ENCODE measurements around the gene PRDM16.

The PRDM16 gene

DNA sequence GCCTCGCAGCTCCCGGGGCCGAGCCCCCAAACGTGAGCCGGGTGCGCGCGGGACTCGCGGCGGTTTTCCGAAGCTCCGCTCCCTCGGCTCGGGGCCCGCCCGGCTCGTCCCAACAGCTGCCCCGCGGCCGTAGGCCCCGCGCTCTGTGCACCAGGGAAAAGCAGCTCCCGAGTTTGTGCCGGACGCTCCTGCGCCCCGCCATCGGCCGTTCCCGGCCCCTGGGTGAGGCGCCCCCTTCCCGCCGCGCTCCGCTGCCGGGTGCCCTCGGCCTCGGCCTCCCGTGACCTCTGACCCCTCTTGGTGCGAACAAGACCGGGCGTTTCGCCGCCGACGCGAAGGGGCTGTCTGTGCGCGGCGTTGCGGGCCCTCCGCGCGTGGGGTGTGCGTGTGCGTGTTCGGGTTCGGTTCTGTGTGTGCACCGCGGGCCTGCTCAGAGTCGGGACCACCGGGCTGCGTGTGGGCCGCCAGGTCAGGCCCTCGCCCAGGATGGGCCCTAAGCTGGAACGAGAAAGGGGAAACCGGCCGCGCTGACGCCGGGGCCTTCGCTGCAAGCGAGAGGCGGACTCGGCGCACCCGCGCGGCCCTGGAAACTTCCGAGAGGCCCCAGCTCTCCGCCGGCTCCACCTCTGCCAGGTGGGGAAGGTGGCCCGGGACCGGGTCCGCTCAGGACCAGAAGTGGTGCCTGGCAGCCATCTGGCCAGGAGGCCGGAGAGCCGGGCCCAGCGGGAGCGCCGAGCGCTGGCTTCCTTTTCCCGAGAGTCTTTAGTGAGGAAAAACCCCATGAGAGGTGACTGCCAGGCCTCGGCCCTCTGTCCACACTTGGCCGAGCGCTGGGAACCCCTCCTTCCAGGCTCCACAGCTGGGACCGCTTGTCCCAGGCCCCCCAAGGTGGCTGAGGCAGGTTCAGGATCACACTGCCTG, 1.9 kb downstream of the PRDM16 start:
- DNase-seq, result no peak

DNA sequence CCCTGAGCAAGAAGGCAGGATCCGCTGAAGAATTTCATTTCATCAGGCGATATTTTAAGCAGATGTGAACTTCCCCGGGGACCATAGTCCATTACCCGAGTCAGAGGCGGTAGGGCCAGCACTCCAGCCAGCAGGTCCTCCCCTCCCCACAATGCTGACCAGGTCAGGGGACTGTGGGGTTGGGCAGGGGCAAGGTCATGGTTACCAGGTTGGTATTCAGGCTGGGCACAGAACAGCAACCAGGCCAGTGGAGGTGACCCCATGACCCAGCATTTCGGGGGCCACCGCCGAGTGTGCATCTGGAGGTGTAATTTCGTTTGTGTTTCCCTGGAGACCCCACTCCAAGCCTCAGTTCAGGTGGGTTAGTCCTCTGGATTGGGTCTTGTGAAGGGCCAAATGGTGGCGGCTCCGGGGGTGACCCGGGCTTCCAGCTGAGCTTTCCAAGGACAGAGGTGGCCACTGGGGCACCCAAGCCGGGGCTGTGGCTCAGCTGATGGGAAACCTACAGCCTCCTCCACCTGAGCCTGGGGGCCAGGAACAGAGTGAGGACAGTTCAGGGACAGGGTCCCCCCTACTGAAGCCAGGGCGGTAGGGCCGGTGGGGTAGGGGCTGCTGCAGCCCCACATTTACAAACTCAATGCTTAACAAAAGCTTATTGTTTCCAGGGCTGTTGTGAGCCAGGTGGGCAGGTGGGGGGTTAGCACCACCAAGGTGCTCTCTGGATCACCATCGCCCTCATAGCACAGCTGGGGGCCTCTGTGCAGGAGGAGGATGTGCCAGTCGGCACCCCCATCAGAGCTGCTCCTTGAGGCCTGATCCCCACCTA, 2.8 kb downstream of the PRDM16 start:
- DNase-seq, result no peak

DNA sequence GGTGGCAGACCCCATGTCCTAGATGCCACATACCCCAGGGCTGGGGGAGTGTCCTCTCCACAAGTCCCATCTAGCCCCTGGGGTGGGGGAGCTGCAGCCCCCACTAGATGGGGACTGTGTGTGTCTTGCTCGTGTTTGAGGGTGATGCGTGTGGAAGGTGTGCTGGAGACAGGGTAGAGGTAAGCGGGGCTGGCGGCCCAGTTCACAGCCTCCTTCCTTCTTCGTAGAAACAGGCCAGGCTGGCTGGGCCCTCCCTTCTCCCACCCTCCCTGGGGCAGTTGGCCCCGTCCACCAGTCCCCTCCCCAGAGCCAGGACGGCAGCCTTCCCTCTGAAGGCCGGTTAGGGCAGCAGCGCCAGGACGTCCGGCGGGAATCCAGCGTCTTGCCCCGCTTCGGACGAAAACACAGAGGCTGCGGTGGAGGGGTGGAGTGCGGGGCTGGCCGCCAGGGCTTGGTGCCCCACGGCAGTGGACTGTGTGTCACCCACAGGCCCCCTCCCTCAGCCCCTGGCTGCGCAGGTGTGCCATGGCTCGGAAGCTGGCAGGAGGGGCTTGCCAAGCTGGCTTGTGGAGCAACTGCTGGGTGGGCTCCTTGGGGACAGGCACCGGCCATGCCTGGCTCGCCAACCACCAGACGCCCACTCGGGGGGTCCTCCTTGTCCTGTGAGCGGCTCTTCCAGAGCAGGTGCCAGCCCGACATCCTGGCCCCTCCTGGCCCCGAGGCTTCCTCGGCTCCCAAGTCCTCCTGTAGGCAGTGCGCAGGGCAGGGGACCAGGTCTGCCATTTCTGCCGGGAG, 3.6 kb downstream of the PRDM16 start:
- DNase-seq, result no peak

DNA sequence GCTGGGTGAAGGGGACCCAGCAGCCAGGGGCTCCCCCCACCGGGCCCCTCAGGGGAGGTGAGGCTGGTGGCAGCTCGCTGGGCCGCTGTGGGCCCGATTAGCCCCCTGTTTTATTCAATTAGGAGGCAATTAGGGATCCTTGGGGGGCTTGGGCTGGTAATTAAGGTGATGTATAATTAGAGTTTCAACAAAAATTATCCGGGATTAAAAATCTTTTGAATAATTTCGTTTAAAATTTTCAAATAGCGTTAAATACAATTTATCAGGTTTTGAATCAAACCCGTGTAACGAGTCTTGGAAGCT, 4.1 kb downstream of the PRDM16 start:
- DNase-seq, result no peak

DNA sequence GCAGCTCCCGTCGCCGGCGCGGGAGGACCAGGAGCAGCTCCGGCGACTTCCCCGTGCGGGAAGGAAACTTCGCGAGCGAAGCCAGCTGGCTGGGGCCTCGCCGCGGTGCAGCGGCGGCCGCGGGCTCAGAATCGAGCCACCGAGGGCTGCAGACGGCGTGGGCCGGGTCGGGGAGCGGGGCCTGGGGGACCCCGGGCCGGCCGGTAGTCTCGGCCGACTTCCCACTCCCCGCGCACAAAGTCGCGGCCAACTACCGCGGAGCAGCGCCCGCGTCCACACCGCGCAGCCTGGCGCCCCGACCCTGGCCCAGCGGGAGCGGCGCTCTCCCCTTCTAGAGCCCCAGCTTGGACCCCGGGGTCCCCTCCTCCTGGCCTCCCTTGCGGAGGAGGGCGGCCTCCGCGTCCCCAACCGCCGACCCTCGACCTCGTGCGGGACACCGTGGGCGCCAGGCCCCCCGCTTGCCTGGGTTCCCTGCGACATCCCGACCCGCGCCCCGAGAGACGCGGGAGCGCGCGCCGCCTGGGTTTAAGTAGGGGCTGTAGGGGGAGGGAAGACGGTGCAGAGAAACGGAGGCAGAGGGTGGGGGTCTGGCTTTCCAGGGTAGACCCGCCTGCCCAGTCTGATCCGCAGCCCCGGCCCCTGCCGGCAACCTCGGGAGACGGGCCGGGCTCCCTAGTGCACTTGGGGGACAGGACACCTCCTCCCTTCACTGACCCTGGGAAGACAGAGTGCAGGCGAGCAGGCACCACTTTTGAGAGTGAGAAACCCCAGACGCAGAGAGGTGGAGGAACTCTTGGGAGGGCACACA, 4.7 kb downstream of the PRDM16 start:
- DNase-seq, result no peak

DNA sequence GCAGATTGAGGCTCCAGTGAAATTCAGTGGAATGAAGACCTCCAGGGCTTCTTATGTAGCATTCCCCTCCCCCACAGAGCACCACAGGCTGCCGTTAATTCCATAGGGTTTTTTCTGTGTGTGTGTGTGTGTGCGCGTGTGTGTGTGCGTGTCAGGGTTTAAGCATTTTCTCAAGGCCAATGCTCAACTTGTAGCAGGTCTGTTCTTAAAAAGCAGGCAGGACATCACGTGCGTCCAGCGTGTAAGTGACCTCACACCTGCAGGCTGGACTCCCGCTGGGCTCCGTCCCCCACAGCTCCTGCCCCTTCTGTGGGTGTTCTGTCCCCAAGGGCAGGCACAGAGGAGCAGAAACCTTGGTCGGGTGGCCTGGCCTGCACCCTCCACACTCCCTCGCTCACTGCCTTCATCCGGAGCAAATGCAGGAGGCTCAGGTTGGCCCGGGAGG, 5.3 kb downstream of the PRDM16 start:
- no peak for DNase-seq

DNA sequence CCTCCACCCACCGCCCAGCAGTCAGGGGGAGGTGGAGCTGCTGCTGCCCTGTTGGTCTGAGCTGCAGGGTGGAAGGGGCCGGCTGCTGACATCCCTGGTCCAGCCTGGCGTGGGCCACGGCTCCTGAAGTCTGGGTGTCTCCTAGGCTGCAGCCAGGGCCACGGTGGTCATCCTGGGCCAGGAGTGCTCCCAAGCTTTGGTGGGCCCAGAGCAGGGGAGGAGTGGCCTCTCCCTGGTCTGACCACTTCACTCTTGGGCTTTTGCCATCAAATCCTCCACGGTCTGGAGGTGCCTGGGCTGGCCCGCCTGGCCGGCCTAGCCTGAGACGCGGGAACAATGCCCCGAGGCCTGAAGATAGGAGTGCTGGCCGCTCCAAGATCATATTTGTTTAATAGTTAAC, 5.8 kb downstream of the PRDM16 start:
- DNase-seq, result no peak

DNA sequence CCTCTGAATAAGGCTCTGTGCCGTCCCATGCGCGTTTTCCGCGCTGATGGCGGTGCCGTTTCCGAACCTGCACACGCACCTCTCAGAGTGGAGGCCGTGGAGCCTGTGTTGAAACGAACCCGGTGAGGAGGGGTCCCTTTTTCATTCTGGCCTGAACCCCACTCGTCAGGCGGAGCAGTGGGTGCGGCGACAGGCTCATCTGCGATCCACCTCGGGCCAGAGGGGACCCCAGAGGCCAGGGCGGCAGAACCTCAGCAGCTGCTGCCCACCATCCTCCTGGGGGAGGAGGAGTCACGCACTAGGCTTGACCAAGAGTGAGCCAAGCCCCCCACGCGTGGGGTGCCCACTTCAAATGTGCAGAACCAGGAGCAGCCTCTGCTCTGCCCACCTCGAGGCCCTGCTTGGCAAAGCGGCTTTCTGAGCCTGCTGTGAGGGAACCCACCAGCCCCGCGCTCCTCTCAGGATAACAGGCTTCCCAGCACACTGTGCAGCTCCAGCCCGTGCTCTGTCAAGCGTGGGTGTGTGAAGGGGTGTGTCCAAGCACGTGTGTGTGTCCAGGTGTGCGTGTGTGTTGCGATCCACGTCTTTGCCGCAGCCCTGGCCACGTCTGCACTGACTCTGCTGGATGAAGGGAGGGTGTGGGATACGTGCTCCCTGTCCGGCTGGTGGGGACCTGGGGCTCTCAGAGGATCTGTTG, 6.8 kb downstream of the PRDM16 start:
- DNase-seq, result no peak

DNA sequence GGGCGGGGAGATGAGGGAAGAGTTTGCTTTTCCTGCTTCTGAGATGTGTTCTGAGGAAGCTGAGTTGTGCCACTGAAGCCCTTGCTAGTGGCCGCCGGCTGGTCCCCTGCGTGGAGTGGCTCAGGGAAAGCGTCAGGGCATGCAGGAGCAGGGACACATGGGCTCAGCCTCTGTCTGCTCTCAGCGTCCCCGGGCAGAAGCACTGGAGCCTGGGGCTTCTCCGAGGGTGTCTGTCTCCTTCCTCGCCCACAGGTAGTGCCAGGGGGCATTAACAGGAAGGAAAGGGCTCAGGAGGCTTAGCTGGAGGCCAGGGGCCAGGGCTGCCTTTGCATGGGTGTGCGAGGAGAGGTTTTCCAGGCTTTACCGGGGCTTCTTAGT, 7.3 kb downstream of the PRDM16 start:
- DNase-seq, result no peak

DNA sequence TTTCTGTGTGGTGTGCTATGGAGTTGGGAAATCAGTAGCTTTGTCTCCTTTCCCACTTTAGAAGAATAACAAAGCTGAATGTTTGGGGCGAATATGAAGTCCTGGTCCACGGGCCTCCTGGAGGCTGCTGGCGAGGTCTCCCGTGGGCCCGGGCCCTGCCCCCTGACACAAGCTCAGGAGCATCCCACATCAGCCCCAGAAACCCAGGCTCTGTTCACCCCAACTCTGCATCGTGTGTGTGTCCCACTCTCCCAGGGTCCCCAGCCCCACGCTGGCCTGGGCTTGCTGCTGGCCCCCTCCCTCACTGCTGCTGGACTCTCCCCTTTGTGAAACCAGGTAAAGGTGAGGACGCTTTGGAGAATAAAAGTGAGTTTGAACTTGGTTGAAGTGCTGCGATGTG, 8.1 kb downstream of the PRDM16 start:
- DNase-seq, result no peak

DNA sequence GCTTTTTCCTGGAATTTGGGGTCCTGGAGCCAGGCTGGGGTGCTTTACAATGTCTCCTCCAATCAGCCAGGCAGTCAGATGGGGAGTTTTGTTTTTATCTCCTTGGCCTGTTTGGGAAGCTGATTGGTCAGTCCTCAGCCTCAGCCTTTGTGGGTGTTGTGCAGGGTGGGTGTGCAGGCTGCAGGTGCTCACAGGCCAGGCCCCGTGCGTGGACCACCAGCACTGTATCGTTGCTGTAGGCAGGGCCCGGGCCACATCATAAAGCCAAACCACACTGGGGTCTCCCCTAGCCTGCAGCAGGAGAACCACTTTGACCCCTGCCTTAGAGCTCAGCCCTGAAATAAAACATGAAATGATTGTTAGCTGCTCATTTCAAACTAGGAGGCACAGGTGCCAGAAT, 8.6 kb downstream of the PRDM16 start:
- no peak for DNase-seq

DNA sequence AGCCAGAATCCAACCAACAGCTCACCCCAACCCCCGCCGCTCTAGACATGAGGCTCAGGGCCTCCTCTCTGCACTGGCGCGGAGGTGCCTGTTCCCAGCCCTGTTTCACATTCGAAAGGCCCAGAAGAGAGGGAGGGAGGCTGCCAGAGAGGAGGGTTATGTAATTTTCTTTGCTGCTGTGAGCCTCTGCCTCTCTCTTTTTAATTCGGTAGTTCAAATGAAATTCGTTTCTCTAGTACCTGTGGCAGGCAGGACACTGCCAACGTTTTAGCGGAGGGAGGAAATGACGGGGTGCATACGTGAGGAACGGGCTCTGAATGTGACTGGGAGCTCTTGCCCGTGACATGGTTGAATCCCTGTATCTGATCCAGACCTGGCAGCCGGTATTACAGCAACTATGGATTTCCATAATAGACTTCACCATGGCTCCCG, 9.4 kb downstream of the PRDM16 start:
- DNase-seq, result no peak

DNA sequence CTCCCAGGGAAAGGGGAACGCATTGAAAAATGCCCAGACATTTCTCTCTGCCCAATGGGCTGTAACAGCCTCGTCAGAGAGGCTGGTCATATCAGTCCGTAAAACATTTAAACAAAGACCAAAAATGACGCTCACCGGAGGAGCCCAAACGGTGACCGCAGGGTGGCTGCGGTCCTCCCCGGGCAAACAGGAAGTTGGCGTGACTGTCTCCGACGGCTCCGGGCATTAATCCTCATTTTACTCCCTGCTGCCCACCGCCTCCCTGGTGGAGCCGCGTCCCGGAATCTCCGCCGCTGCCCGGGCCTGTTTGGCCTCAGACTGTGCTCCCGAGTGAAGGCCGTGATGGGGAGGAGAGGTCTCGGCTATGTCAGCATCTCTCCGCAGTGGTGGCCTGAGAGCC, 9.9 kb downstream of the PRDM16 start:
- no peak for DNase-seq

DNA sequence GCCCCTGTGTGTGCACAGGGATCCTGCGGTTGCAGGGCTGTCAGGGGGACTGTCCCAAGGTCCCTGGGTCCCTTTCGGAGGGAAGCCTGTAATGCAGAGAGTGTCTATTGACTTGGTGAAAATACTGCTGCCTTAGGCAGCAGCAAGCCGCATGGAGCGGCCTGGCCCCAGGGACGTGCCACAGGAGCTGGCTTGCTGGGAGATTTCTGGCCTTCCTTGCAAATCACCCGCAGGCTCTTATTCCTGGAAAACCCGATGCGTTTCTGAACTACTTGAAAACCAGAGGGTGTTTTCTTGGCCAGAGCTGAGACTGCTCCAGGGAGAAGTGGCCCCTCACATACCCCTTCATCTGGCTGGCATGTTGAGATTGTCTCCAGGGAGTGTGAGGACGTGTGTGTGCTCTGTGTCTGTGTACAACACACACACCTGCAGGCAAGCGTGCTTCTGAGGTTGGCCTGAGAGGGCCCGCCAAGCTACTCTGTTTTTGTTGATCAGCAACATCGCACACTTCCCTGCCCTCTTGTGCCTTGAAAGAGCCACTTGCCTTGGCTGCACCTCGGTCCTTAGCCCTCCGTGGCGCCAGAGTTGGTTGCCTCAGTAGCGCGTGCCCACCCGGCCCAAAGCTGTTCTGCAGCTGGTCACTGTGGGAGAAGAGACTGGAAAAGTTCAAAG, 10.5 kb downstream of the PRDM16 start:
- no peak for DNase-seq

DNA sequence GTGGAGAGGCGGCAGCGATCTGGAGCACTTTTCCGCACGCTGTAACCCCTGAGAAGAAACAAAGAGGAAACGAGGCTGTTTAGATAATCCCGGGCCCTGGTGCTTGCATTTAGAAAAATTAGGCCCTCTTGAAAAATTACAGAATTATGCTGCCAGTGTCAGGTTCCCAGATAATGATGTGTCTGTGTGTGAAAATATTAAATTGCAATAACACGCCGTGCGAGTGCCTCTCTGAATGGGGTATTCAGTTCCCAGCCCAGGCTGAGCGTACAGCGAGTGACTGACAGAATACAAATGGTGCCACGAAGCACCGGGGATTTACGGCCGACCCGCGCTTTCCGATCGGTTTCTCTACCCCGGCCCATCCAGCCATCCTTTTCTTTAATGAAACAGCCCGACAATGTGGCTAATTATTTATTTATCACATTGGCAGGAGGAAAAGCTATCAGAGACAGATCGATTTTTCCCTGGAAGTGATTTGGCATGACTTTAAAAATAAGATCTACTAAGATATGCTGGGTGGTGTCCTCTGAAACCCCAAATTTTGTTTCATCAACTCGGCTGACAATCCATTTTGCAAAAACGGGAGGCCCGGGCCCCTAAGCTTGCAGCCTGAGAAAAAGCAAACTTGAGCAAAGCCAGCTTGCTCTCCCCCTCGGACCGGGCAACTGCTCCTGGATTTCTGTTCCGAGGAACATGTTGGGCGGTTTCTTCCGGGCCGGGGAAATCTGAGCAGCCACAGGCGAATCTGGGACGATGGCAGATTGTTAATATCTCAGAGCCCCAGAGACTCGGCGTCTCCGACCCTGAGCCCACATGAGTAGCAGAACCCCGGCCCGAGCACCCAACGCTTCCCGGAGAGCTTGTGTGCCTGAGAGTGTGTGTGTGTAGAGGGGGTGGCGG, 11.3 kb downstream of the PRDM16 start:
- no peak for DNase-seq

DNA sequence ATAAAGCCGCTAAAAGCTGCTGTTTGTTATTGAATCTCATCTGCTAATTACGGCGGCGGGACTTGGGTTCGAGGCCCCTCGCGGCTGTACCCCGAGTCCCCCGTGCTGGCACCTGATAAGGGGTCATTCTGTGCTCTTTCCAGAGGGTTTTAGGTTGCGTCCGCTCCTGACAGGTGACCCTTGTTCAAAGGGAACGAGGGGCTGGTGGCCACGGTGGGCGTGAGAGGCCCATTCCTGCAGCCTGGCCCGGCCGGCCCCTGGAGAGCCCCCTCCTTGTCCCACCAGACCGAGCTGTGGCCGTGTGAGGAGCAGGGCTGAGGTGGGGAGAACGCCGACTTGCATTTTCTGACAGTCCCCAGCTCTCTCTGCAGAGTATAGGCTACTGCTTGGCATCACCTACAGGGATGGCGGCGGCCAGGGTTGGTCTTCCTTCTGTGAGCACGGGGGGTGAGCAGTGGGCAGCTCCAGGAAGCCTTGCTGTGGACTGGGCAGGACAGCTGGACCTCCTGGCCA, 12.2 kb downstream of the PRDM16 start:
- no peak for DNase-seq

DNA sequence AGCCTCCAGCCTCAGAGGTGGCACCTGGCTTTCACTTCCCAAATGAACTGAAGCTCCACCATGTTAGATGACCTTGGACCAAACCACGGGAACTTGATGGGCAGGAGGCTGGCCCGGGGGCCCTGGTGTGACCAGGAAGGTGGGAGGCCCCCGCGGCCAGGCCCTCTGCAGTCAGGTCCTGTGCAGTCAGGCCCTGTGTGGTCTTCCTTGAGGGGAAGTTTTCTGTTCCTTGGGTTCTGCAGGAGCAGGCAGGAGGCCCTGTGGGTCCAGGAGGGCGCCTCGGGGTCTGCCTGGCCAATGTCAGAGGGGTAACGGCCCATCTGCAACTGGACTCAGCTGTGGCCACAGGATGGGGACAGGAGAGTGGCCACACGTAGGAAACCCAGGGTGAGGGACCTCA, 13.0 kb downstream of the PRDM16 start:
- no peak for DNase-seq

DNA sequence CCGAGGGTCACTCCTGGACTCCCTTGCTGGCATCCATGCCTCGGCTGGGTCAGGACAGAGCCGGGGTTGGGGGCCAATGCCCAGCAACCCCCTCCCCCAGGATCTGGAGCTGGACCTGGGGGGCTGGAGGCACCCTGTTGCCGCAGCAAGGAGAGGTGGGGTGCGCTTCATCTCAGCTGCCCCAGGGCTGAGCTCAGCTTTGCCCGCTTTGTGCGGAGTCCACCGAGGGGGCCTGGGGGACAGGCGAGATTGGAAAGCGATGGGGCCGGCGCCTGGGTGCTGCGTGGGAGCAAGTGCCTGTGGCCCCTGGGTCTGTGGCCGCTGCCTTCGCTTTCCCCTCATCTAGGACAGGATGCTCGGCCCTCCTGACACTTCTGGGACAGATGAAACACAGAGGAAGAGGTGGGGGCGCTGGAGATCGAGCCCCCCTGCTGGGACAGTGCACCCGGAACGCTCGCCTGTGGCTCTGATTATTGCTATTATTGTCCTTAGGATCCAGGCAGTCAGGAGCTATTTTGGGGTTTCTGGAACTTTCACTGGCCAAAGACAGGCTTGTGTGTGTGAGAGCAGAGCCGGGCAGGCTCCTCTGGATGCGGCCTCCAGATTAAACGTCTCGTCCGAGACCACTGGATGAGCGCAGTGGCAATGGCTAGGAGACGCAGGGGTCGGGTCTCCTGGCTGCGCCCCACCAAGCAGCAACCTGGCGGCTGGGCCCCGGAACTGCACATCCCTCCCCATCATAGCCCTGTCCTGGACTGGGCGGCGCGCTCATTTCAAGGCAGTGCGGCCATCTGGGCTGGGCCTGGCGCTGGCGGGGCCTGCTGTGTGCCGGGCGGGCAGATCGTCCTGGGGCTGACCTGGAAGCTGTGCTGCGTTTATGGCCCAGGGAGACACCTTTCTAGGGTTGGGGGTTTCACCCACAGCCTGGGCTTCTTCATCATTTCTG, 13.8 kb downstream of the PRDM16 start:
- no peak for DNase-seq

DNA sequence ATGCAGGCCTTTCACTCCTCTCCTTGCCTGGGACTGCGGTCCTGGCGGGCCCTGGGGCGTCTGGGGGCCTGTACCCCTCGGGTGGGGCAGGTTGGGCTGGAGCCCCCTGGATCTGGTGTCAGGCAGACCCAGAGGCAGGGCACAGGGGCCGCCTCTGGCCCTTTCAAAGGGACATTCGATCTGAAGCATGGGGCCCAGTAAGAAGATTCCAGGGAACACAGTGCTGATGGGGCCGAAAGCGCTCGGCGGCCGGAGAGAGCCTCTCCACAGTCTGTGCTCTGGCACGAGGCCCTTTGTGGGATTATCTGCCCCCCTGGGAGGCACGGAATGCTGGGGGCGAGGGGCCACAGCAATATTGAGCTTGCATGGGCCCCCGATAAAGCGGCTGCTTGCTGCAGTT, 15.2 kb downstream of the PRDM16 start:
- no peak for DNase-seq
